Thymus (tissue), 11 donors: ENCODE data around the gene KCNMA1. TPM values are rescaled to one million over a fixed set of nuclear protein-coding genes. Genes with fewer than 3 reads are reported as not detected.

Source experiments
- DNase-seq, 9 donors: peaks; one replicate each; pipeline ENCODE4 v3.0.0-alpha.2; 2013; ENCODE audit warnings: low spot score in 9 of 9, low read depth in 6 of 9, missing footprints in 1 of 9
- H3K27ac ChIP-seq, 2 donors: one replicate each; pipeline ENCODE4 v1.5.1; 2013; ENCODE audit warnings: control low read depth in 1 of 2, low read depth in 1 of 2, low read length in 1 of 2, mild to moderate bottlenecking in 1 of 2, moderate library complexity in 1 of 2
- H3K27me3 ChIP-seq, 2 donors: one replicate each; pipeline ENCODE4 v1.5.1; 2013; ENCODE audit warnings: low read length in 1 of 2; ENCODE audit not compliant: control insufficient read depth in 2 of 2, insufficient read depth in 1 of 2
- H3K36me3 ChIP-seq, 2 donors: one replicate each; pipeline ENCODE4 v1.5.1; 2013; ENCODE audit warnings: low read length in 1 of 2, mild to moderate bottlenecking in 1 of 2, moderate library complexity in 1 of 2; ENCODE audit not compliant: control insufficient read depth in 2 of 2, insufficient read depth in 2 of 2
- H3K4me1 ChIP-seq, 2 donors: one replicate each; pipeline ENCODE4 v1.5.1; 2013; ENCODE audit warnings: low read length in 2 of 2; ENCODE audit not compliant: control insufficient read depth in 2 of 2, insufficient read depth in 2 of 2
- H3K4me3 ChIP-seq, 2 donors: one replicate each; pipeline ENCODE4 v1.5.1; 2013; ENCODE audit warnings: low read length in 2 of 2, control low read depth in 1 of 2, mild to moderate bottlenecking in 1 of 2
- H3K9me3 ChIP-seq, 2 donors: one replicate each; pipeline ENCODE4 v1.5.1; 2013; ENCODE audit warnings: low read length in 1 of 2, mild to moderate bottlenecking in 1 of 2; ENCODE audit not compliant: control insufficient read depth in 2 of 2, insufficient read depth in 1 of 2
- WGBS: extraction: QIAGEN DNeasy Blood & Tissue Kit; methylation state at CpG from one replicate; pipeline ENCODE4 v1.1.7; 2013; 5-methylcytosine and 5-hydroxymethylcytosine counted together
- polyA plus RNA-seq: library from polyadenylated mRNA; stranded (reverse); fragments of 200-250 nt; gene quantifications from one replicate; pipeline ENCODE4 v1.2.3, GENCODE V29; 2013
- total RNA-seq: library from RNA; stranded (reverse); fragments of 120-200 nt; gene quantifications from one replicate; pipeline ENCODE4 v1.2.4, GENCODE V29; 2013
- donor health status: healthy.

The KCNMA1 gene
- total and polyA plus RNA-seq, 2 donors, result 1.9 to 12.9 TPM

DNA sequence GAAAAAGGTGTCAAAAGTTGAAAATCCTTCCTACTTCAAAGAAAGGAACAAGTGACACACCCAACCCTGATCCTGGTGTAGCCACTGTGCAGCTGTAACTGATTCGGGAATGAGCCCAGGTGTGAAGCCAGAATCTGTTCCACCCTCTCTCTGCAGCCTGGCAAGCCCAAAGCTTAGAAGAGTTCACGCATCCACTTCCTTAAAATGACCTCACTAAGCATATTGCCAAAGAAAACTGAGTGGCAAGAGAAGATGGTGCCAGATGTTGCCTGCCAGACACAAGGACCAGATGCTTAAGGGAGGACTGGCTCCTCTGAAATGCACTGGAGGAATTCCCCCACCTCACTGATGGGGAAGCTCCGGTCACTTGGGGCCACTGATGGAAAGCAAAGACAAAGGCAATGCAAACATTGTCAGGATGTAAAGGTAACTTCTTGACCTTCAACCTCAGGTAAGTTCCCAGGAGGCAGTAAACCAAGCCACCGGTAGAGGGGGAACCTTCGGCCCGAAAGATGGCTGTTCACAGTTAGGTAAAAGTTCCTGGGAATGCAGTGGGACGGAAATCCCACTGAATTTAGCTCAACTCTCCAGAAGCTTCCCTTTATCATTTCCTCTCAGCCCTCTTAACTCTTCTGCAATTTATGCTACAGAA is 554.9 kb downstream of the KCNMA1 start:
- no peaks in the 10 kb centered on the region for H3K4me1 ChIP-seq
- DNase-seq, result no peak
- WGBS, result 70% methylated on average over 7 of the region's 7 CpGs

DNA sequence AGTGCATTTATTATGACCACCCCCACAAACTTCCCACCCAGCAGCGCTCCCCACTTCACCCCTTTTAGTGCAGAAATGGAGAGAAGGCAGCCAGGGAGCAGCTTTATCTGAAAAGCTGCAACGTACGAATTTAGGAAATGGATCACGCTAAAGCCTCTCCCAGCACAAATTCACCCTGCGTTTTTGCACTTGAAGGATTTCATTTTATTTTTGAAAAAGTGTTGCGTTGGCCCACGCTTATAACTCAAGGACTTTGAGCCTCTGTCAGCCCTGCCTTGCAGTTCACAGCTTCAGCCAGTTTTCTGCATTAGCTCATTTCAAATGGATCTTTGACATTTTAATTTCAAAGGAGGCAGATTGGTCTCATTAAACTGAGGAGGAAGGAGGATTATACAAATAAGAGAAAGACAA is 556.1 kb downstream of the KCNMA1 start:
- Histone ChIP-seq H3K4me1 (no peaks in the 10 kb centered on the region), H3K27ac (no peak overlapping the region), H3K36me3 (no peaks in the 10 kb centered on the region), H3K9me3 (no peaks in the 10 kb centered on the region), H3K4me3 (no peak overlapping the region), H3K27me3 (no peaks in the 10 kb centered on the region)
- DNase-seq, result no peak
- 88% methylated on average over 7 of the region's 7 CpGs for WGBS

More for the DNA sequence above, 554.9 kb downstream of the KCNMA1 start:
- Histone ChIP-seq H3K27ac (no peak overlapping the region), H3K27me3 (no peaks in the 10 kb centered on the region), H3K36me3 (no peaks in the 10 kb centered on the region), H3K9me3 (no peaks in the 10 kb centered on the region), H3K4me3 (no peak overlapping the region)

DNA sequence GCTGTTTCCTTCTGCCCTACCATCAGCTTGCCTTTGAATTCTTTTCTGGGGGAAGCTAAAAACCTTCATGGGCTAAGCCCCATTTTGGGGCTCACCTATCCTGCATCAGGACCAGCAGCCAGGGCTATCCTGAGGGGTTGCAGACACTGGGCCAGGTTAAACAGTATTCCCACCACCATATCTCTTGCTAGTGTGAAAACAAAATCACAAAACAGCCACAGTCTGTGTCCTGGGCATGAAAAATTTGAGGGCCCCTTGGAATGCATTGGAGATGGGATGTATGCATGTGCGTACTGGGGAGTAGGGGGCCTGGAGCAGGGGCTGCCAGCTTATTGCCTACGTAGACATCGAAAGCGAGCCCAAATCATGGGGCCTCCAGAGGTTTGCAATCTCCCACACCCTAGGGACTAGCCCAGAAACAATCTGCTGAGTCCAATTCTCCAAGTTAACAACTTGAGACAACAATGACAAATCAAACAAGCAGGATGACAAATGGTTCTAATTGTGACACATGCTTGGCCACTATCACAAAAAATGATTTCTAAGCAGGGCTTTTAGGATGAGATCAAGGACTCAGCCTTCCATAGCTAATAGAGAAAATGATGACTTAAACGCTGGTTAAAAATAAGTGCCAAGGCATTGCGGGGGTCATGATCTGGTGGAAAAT is 557.1 kb downstream of the KCNMA1 start:
- WGBS, result 95% methylated on average over 6 of the region's 6 CpGs
- no peaks in the 10 kb centered on the region for H3K27me3 ChIP-seq
- no peaks in the 10 kb centered on the region for H3K9me3 ChIP-seq
- H3K27ac ChIP-seq, result no peak overlapping the region
- no peak for DNase-seq
- no peak overlapping the region for H3K4me3 ChIP-seq
- H3K36me3 ChIP-seq, result no peaks in the 10 kb centered on the region
- no peaks in the 10 kb centered on the region for H3K4me1 ChIP-seq

- Histone ChIP-seq H3K36me3 (no peaks in the 10 kb centered on the region), H3K27me3 (no peaks in the 10 kb centered on the region), H3K9me3 (no peaks in the 10 kb centered on the region), H3K27ac (no peak overlapping the region), H3K4me3 (no peak overlapping the region), H3K4me1 (no peaks in the 10 kb centered on the region)
- 90% methylated on average over 3 of the region's 3 CpGs for WGBS
- DNase-seq, result no peak
Measured at GRCh38 chr10:77079592-77080300, 557.9 kb downstream of the KCNMA1 start.

DNA sequence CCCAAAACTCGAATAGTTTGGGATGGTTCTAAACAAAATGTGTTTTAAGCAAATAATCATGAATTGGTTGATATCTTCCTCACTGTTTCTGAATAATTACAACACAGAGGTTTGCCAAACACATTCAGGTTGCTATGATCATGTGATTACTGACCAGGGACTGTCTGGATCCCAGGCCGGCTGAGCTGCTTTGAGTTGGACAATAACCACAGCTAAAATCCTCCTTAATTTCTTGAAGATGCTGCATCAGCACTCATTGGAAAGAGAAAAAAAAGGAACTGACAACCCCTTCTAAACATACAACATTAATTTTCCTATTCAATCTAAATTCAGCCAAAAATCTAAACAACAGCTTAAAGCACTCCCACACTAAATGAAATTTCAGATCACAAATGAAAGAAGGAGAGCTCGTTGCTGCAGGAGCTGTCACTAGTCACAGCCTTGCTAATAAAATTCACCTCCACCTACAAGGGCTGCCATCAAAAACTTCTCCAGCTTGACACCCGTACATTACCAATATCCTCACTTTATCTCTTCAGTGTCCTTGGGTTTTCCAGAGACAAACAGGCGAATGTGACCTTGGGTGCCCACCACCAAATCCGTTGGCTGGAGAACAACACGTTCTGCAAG is 560.2 kb downstream of the KCNMA1 start:
- Histone ChIP-seq H3K27ac (no peak overlapping the region), H3K36me3 (no peaks in the 10 kb centered on the region), H3K27me3 (peaks cover 0 to 2% of the 10 kb centered on the region in 2 donors), H3K4me3 (no peak overlapping the region), H3K4me1 (no peaks in the 10 kb centered on the region), H3K9me3 (no peaks in the 10 kb centered on the region)
- DNase-seq, result no peak
- 85% methylated on average over 7 of the region's 7 CpGs for WGBS

GRCh38 chr10:77075926-77076325 is 561.7 kb downstream of the KCNMA1 start:
- Histone ChIP-seq H3K27ac (no peak overlapping the region), H3K36me3 (no peaks in the 10 kb centered on the region), H3K9me3 (no peaks in the 10 kb centered on the region), H3K4me3 (no peak overlapping the region), H3K27me3 (peaks cover 0 to 2% of the 10 kb centered on the region in 2 donors), H3K4me1 (no peaks in the 10 kb centered on the region)
- DNase-seq, result no peak
- 90% methylated on average over 2 of the region's 2 CpGs for WGBS

DNA sequence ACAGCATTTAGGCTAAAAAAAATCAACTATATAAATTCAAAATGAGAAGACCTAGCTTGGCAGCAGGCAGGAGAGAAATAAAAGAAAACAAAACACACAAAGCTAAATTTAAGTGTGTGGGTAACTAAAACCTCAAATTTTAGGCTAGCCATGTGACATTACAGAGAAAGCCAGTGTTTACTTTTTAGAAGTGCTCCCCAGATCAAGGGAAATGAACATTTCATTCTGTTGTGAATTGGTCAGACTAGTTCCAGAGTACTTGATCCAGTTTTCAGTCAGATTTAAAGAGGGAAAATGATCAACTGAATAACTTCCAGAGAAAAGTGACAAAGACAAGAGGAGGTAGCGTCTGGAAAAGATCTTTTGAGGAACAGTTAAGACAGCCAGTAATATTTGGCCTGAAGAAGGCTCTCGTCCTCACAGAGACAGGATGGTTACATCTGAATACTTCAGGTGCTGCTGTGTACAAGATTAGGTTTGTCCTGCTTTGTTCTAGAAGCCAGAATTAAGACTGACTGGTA is 563.4 kb downstream of the KCNMA1 start:
- WGBS, result 90% methylated on average over 2 of the region's 2 CpGs
- no peak for DNase-seq
- Histone ChIP-seq H3K9me3 (no peaks in the 10 kb centered on the region), H3K4me3 (no peak overlapping the region), H3K27ac (no peak overlapping the region), H3K36me3 (no peaks in the 10 kb centered on the region), H3K4me1 (no peaks in the 10 kb centered on the region), H3K27me3 (peaks cover 0 to 2% of the 10 kb centered on the region in 2 donors)

- Histone ChIP-seq H3K4me3 (no peak overlapping the region), H3K36me3 (no peaks in the 10 kb centered on the region), H3K9me3 (no peaks in the 10 kb centered on the region), H3K27me3 (peaks cover 0 to 2% of the 10 kb centered on the region in 2 donors), H3K27ac (no peak overlapping the region), H3K4me1 (no peaks in the 10 kb centered on the region)
- DNase-seq, result no peak
- WGBS, result 97% methylated on average over 5 of the region's 5 CpGs
Measured at GRCh38 chr10:77073663-77073960, 564.0 kb downstream of the KCNMA1 start.
